ENCODE results near the gene LEPROT. TPM values are rescaled to one million over a fixed set of nuclear protein-coding genes. Genes with fewer than 3 reads are reported as not detected.

LEPROT gene
- total and polyA plus RNA-seq, 2 of the 8 experiments (the other 6 are each of a cell fraction or from before 2014, with no cell fraction given): 25.7 to 27.2 TPM

GRCh38 chr1:65442442-65442841 is 22.0 kb downstream of the LEPROT start (continued):
- TF ChIP-seq GABPA (IDR thresholded peaks at IDR 0.05; ENCODE audit: borderline replicate concordance, insufficient read depth, low read length): no peak
- TF ChIP-seq SP1 (IDR thresholded peaks at IDR 0.05; ENCODE audit: low read depth, low read length): no peak
- no peak for TF ChIP-seq KDM4A (IDR thresholded peaks at IDR 0.05; ENCODE audit: low read depth, low read length, severe bottlenecking)
- no peak for TF ChIP-seq EP300 (IDR thresholded peaks at IDR 0.05; ENCODE audit: borderline replicate concordance in 1 of 2, low read depth in 2 of 2, low read length in 2 of 2)
- no peak for TF ChIP-seq MAX (IDR thresholded peaks at IDR 0.05)
- TF ChIP-seq JUN (IDR thresholded peaks at IDR 0.05; ENCODE audit: low read depth, low read length): no peak
- no peak for TF ChIP-seq RFX5 (IDR thresholded peaks at IDR 0.05; ENCODE audit: borderline replicate concordance, low read depth, low read length)
- no peak for TF ChIP-seq POLR2A (IDR thresholded peaks at IDR 0.05; ENCODE audit: control extremely low read depth in 1 of 2, low read depth in 2 of 2, low read length in 2 of 2)
- no peak for TF ChIP-seq TBP (IDR thresholded peaks at IDR 0.05; ENCODE audit: low read depth, low read length)

All from H1 (cell line).